Colonic mucosa (tissue), 4 donors: ENCODE data around the gene MEGF6. TPM values are rescaled to one million over a fixed set of nuclear protein-coding genes. Genes with fewer than 3 reads are reported as not detected.

Experiments
- DNase-seq: peaks from one replicate; pipeline ENCODE4 v3.0.0-alpha.2; 2020
- H3K27ac ChIP-seq: fragments of 200-600 bp; one replicate; pipeline ENCODE4 v1.8.0; 2021
- H3K27me3 ChIP-seq: fragments of 200-600 bp; one replicate; pipeline ENCODE4 v1.8.0; 2021
- H3K36me3 ChIP-seq: fragments of 200-600 bp; one replicate; pipeline ENCODE4 v1.8.0; 2021
- H3K4me1 ChIP-seq: fragments of 200-600 bp; one replicate; pipeline ENCODE4 v1.8.0; 2021; ENCODE audit warnings: mild to moderate bottlenecking
- H3K4me3 ChIP-seq: fragments of 200-600 bp; one replicate; pipeline ENCODE4 v1.8.0; 2021
- H3K9ac ChIP-seq, 2 donors: one replicate each; pipeline ENCODE4 v1.7.0; 2013; ENCODE audit warnings: control low read depth in 2 of 2, low read depth in 2 of 2, low read length in 2 of 2
- H3K9me3 ChIP-seq: fragments of 200-600 bp; one replicate; pipeline ENCODE4 v1.8.0; 2021
- CTCF ChIP-seq: fragments of 200-600 bp; IDR thresholded peaks from one replicate; pipeline ENCODE4 v1.8.0; 2022; ENCODE audit warnings: antibody characterized with exemption, mild to moderate bottlenecking
- intact Hi-C: fragments of 100-400 bp; cut with DNase I; formaldehyde crosslinking; loops from one replicate; pipeline ENCODE4 v1.14.1; 2022
- total RNA-seq, 2 donors: library from RNA; stranded (reverse); fragmentation: NEBNext Ultra II Directional in 1 of 2; extraction: Animal tissue kit (Norgen Biotek cat#: 25700) in 1 of 2; gene quantifications; one replicate each; pipeline ENCODE4 v1.2.1, GENCODE V29; 2021
- donor health status: healthy.
- donor health status: DM: no; HTN: no; CAD: no.
- donor health status: DM: no; HTN: no; CAD: no.

Gene MEGF6
- total RNA-seq, 2 donors from 2014 or later = 5.2 to 6.4 TPM

GRCh38 chr1:3463891-3464648 lies 147.2 kb downstream of the MEGF6 start:
- H3K36me3 ChIP-seq = no peaks in the 10 kb centered on the region
- no peak overlapping the region for H3K4me3 ChIP-seq
- H3K9me3 ChIP-seq = no peaks in the 10 kb centered on the region
- no peak overlapping the region for H3K27ac ChIP-seq
- no peak for DNase-seq
- H3K27me3 ChIP-seq = no peaks in the 10 kb centered on the region
- H3K4me1 ChIP-seq = peaks cover 7% of the 10 kb centered on the region
- intact Hi-C loops = no loop called here
- no peak overlapping the region for H3K9ac ChIP-seq
- TF ChIP-seq CTCF = no peak

- no peak for TF ChIP-seq CTCF
- Histone ChIP-seq H3K4me3 (no peak overlapping the region), H3K27me3 (no peaks in the 10 kb centered on the region), H3K9me3 (no peaks in the 10 kb centered on the region), H3K36me3 (no peaks in the 10 kb centered on the region), H3K27ac (no peak overlapping the region), H3K4me1 (peaks cover 10% of the 10 kb centered on the region), H3K9ac (no peak overlapping the region)
- no peak for DNase-seq
- intact Hi-C loops = no loop called here
These were observed 147.9 kb downstream of the MEGF6 start for GRCh38 chr1:3463408-3463863.

- no peak overlapping the region for H3K4me3 ChIP-seq
- no peaks in the 10 kb centered on the region for H3K27me3 ChIP-seq
- no peak for DNase-seq
- H3K9me3 ChIP-seq = no peaks in the 10 kb centered on the region
- no peak for TF ChIP-seq CTCF
- intact Hi-C loops = no loop called here
- no peak overlapping the region for H3K27ac ChIP-seq
- no peaks in the 10 kb centered on the region for H3K36me3 ChIP-seq
- no peak overlapping the region for H3K9ac ChIP-seq
- peaks cover 14% of the 10 kb centered on the region for H3K4me1 ChIP-seq
These were observed 148.3 kb downstream of the MEGF6 start for GRCh38 chr1:3463013-3463385.

GRCh38 chr1:3462356-3463012 lies 148.8 kb downstream of the MEGF6 start:
- H3K4me1 ChIP-seq = peaks cover 19% of the 10 kb centered on the region
- DNase-seq = no peak
- H3K9ac ChIP-seq = no peak overlapping the region
- TF ChIP-seq CTCF = no peak
- no peak overlapping the region for H3K27ac ChIP-seq
- intact Hi-C loops = no loop called here
- H3K9me3 ChIP-seq = no peaks in the 10 kb centered on the region
- no peaks in the 10 kb centered on the region for H3K36me3 ChIP-seq
- H3K4me3 ChIP-seq = no peak overlapping the region
- H3K27me3 ChIP-seq = no peaks in the 10 kb centered on the region

GRCh38 chr1:3461934-3462275 lies 149.4 kb downstream of the MEGF6 start:
- Histone ChIP-seq H3K27me3 (no peaks in the 10 kb centered on the region), H3K9me3 (no peaks in the 10 kb centered on the region), H3K4me1 (peaks cover 25% of the 10 kb centered on the region), H3K36me3 (no peaks in the 10 kb centered on the region), H3K9ac (no peak overlapping the region), H3K4me3 (no peak overlapping the region), H3K27ac (no peak overlapping the region)
- no peak for DNase-seq
- no peak for TF ChIP-seq CTCF
- intact Hi-C loops = no loop called here
